Measurements from ENCODE around the gene PCDHB2. TPM values are rescaled to one million over a fixed set of nuclear protein-coding genes. Genes with fewer than 3 reads are reported as not detected.

Gene PCDHB2
- total and polyA plus RNA-seq, 2 of the 8 experiments (the other 6 are each of a cell fraction or from before 2014, with no cell fraction given): 28.8 to 29.2 TPM

- Histone ChIP-seq H4K20me1 (replicated peaks in 1 of 2; ENCODE audit: control insufficient read depth in 1 of 2, insufficient read depth in 2 of 2, low read length in 2 of 2) (no peaks in the 10 kb centered on the region), H3K9me3 (ENCODE audit: insufficient read depth in 2 of 2, low read depth in 1 of 2, low read length in 1 of 2) (peaks cover 0 to 7% of the 10 kb centered on the region in 2 experiments; a peak in 1 of 4 replicates), H2BK5ac (ENCODE audit: low read depth, low read length) (no peak overlapping the region), H3K4me2 (ENCODE audit: insufficient read depth in 1 of 2, low read depth in 2 of 2, low read length in 2 of 2) (peak overlapping the region; percentile 79 to 80), H4K8ac (ENCODE audit: extremely low read depth, insufficient read depth, low read length) (no peak overlapping the region), H3K56ac (replicated peaks; ENCODE audit: insufficient read length, low read depth, low read length) (no peak overlapping the region), H3K9ac (replicated peaks in 1 of 4; ENCODE audit: extremely low read depth in 1 of 4, low read depth in 3 of 4, low read length in 3 of 4) (peak overlapping the region; percentile 36 to 98 (median 93)), H3K27ac (ENCODE audit: low read depth, low read length) (no peak overlapping the region), H3K4me3 (ENCODE audit: extremely low read depth in 1 of 4, insufficient read depth in 2 of 4, low read depth in 3 of 4, low read length in 4 of 4) (peak overlapping the region; percentile 80 to 99 (median 92)), H4K91ac (replicated peaks; ENCODE audit: insufficient read length, low read length) (no peak overlapping the region), H3K14ac (ENCODE audit: insufficient read length) (no peak overlapping the region), H3K18ac (ENCODE audit: extremely low read depth, low read length) (no peak overlapping the region; the same call in 1 of the 2 replicates), H4K5ac (ENCODE audit: insufficient read length, low read depth, low read length) (no peak overlapping the region), H3K36me3 (ENCODE audit: control insufficient read depth in 2 of 4, insufficient read depth in 4 of 4, low read length in 3 of 4) (peaks cover 0 to 10% (median 0%) of the 10 kb centered on the region in 4 experiments; a peak in 2 of 8 replicates), H3K79me1 (ENCODE audit: low read depth, low read length) (no peaks in the 10 kb centered on the region), H3K23ac (ENCODE audit: insufficient read length) (no peak overlapping the region), H3K4ac (replicated peaks; ENCODE audit: insufficient read length, low read depth, low read length) (no peak overlapping the region), H3K4me1 (replicated peaks in 1 of 4; ENCODE audit: control insufficient read depth in 3 of 4, insufficient read depth in 4 of 4, low read length in 3 of 4) (no peaks in the 10 kb centered on the region; a peak in 4 of 7 replicates), H2BK12ac (ENCODE audit: low read depth, low read length) (no peak overlapping the region), H3K23me2 (ENCODE audit: low read depth, low read length) (peaks cover 3% of the 10 kb centered on the region), H2BK20ac (ENCODE audit: low read length) (no peak overlapping the region), H2AK5ac (ENCODE audit: low read depth, low read length) (no peak overlapping the region), H2BK15ac (ENCODE audit: low read length) (no peak overlapping the region), H2AFZ (ENCODE audit: low read length) (no peak overlapping the region), H3K27me3 (replicated peaks in 1 of 4; ENCODE audit: control insufficient read depth in 3 of 4, extremely low read depth in 1 of 4, insufficient read depth in 3 of 4, low read length in 3 of 4) (no peaks in the 10 kb centered on the region), H2BK120ac (replicated peaks; ENCODE audit: low read depth, low read length) (no peak overlapping the region), H3K79me2 (ENCODE audit: control insufficient read depth in 1 of 2, insufficient read depth in 2 of 2, low read length in 2 of 2) (peaks cover 0 to 19% of the 10 kb centered on the region in 2 experiments; a peak in 3 of 4 replicates)
- CTCF ChIA-PET (ENCODE audit: partially characterized antibody): interaction anchor here (0.6 to 2.8 kb wide), 36 partner anchors 9 to 469 kb away, joined by 3 to 24 read pairs (median 4); partner anchors contain the start of genes PCDHB10, PCDHB12, PCDHB15 and PCDHB16
- POLR2A ChIA-PET (ENCODE audit: partially characterized antibody): interaction anchor here (0.8 to 2.0 kb wide), 15 partner anchors 9 to 275 kb away, joined by 3 to 14 read pairs (median 5); partner anchors contain the start of genes PCDHA11, PCDHA6, PCDHB12 and PCDHB16
- FAIRE-seq: peak; percentile 55
- 58% methylated on average over 12 of the region's 12 CpGs; no CpG with 5 or more reads in 1 of the 2 experiments for WGBS, 2 experiments (ENCODE audit: extremely low coverage in 1 of 2, insufficient coverage in 1 of 2, insufficient read length in 1 of 2, insufficient replicate concordance in 2 of 2, low coverage in 1 of 2, low lambda C conversion rate in 2 of 2, missing lambda C conversion rate in 1 of 2)
- no peak for DNase-seq (ENCODE audit: low read depth in 1 of 2, low spot score in 2 of 2)
- TF ChIP-seq RNF2 (IDR thresholded peaks at IDR 0.05; ENCODE audit: borderline replicate concordance, low read depth, low read length, missing control alignments, poor library complexity, severe bottlenecking) (no peak), CHD1 (IDR thresholded peaks at IDR 0.05; ENCODE audit: low read depth, low read length) (no peak), KDM5A (IDR thresholded peaks at IDR 0.05; ENCODE audit: low read length) (no peak), MAX (IDR thresholded peaks at IDR 0.05) (0 out of 2 replicates have a peak, but pooled peaks have one; percentile 11), KDM4A (IDR thresholded peaks at IDR 0.05; ENCODE audit: low read depth, low read length, severe bottlenecking) (peak; percentile 1), SIN3A (conservative IDR thresholded peaks at IDR 0.05 in 1 of 2, IDR thresholded peaks at IDR 0.05 in 1 of 2; ENCODE audit: low read depth in 1 of 2, low read length in 2 of 2) (no peak), CTBP2 (IDR thresholded peaks at IDR 0.05; ENCODE audit: borderline replicate concordance, insufficient read depth, insufficient read length, low read length) (no peak), USF2 (IDR thresholded peaks at IDR 0.05; ENCODE audit: low read length) (no peak), CBX5 (IDR thresholded peaks at IDR 0.05; ENCODE audit: low read depth, low read length) (no peak), EP300 (IDR thresholded peaks at IDR 0.05; ENCODE audit: borderline replicate concordance in 1 of 2, low read depth in 2 of 2, low read length in 2 of 2) (no peak)
Measured at GRCh38 chr5:141095263-141095641, 837 bp downstream of the PCDHB2 start.
